C4-2B (cell line): Measurements from ENCODE around the gene ANTXR2.

ENCODE experiments used
- ZFX ChIP-seq: fragments of 450-650 bp; IDR thresholded peaks from 2 replicates; pipeline ENCODE4 v1.6.1; 2017
- TF ChIP-seq, protein P1 (sequence below): fragments of 450-650 bp; conservative IDR thresholded peaks from 2 replicates; pipeline ENCODE4 v1.5.1; 2017; ENCODE audit warnings: mild to moderate bottlenecking

DNA sequence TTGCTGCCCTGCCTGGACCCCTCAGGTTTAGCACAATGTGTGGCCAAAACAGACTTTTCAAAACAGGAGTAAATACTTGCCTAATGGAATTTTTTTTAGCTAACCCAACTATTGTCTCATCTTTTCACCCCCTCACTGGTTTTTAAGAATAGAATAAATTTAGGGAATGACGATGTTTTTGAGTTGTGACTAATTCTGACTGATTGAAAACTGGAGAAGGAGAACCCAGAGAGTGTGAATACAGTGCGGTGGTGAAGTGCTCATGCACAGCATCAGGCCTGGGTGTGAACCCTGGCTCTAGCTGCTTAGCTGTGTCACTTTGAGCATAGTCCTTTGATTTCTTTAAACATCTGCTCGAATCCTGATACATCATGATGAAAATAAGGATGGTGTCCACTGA, 10.5 kb downstream of the ANTXR2 start:
- TF ChIP-seq, protein P1, sequence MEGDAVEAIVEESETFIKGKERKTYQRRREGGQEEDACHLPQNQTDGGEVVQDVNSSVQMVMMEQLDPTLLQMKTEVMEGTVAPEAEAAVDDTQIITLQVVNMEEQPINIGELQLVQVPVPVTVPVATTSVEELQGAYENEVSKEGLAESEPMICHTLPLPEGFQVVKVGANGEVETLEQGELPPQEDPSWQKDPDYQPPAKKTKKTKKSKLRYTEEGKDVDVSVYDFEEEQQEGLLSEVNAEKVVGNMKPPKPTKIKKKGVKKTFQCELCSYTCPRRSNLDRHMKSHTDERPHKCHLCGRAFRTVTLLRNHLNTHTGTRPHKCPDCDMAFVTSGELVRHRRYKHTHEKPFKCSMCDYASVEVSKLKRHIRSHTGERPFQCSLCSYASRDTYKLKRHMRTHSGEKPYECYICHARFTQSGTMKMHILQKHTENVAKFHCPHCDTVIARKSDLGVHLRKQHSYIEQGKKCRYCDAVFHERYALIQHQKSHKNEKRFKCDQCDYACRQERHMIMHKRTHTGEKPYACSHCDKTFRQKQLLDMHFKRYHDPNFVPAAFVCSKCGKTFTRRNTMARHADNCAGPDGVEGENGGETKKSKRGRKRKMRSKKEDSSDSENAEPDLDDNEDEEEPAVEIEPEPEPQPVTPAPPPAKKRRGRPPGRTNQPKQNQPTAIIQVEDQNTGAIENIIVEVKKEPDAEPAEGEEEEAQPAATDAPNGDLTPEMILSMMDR, result no peak
- no peak for TF ChIP-seq ZFX
